DND-41 (cell line): ENCODE measurements around the gene AP2M1.

Experiments used
- ATAC-seq: fragments of 200-7000 bp; cut with Tn5 transposase; 3 replicates; pipeline ENCODE4 v1.9.1; 2021; ENCODE audit warnings: low read depth; ENCODE audit not compliant: insufficient read depth
- DNase-seq: peaks from one replicate; pipeline ENCODE4 v3.0.0-alpha.2; 2020
- H2AFZ ChIP-seq: 2 replicates; pipeline ENCODE4 v1.6.0; 2012; ENCODE audit warnings: low read depth, low read length
- H3K27ac ChIP-seq: 2 replicates; pipeline ENCODE4 v1.5.1; 2012; ENCODE audit warnings: low read length, inconsistent platforms
- H3K27me3 ChIP-seq: fragments of 200-600 bp; sonication (generic); 2 replicates; pipeline ENCODE4 v1.6.0; 2012; ENCODE audit warnings: low read length, mild to moderate bottlenecking, inconsistent platforms; ENCODE audit not compliant: insufficient read depth, poor library complexity
- H3K36me3 ChIP-seq: 2 replicates; pipeline ENCODE4 v1.5.1; 2012; ENCODE audit warnings: low read length, inconsistent platforms; ENCODE audit not compliant: insufficient read depth
- H3K4me1 ChIP-seq: 2 replicates; pipeline ENCODE4 v1.5.1; 2012; ENCODE audit warnings: mild to moderate bottlenecking, low read length; ENCODE audit not compliant: insufficient read depth
- H3K4me2 ChIP-seq: 2 replicates; pipeline ENCODE4 v1.6.0; 2012; ENCODE audit warnings: mild to moderate bottlenecking, moderate library complexity, low read length, inconsistent platforms; ENCODE audit not compliant: insufficient read depth
- H3K4me3 ChIP-seq, 2 experiments: fragments of 200-600 bp in 1 of 2; shearing (Covaris generic) in 1 of 2; 2 replicates each; pipeline ENCODE4 v1.5.1; 2012 to 2016; ENCODE audit warnings: inconsistent platforms in 2 of 2, low read length in 2 of 2, mild to moderate bottlenecking in 2 of 2, low read depth in 1 of 2, moderate library complexity in 1 of 2
- H3K79me2 ChIP-seq: 2 replicates; pipeline ENCODE4 v1.6.0; 2012; ENCODE audit warnings: low read length, inconsistent platforms; ENCODE audit not compliant: insufficient read depth
- H3K9ac ChIP-seq: 2 replicates; pipeline ENCODE4 v1.6.0; 2012; ENCODE audit warnings: low read depth, mild to moderate bottlenecking, inconsistent platforms, low read length, moderate library complexity
- H3K9me3 ChIP-seq: 2 replicates; pipeline ENCODE4 v1.5.1; 2012; ENCODE audit warnings: low read length, moderate library complexity, mild to moderate bottlenecking, inconsistent platforms; ENCODE audit not compliant: insufficient read depth, severe bottlenecking
- H4K20me1 ChIP-seq: 2 replicates; pipeline ENCODE4 v1.6.0; 2012; ENCODE audit warnings: low read length; ENCODE audit not compliant: insufficient read depth
- EZH2 ChIP-seq: IDR thresholded peaks from 3 replicates; pipeline ENCODE4 v1.6.1; 2012; ENCODE audit warnings: borderline replicate concordance, low read depth, mild to moderate bottlenecking, moderate library complexity, low read length, inconsistent platforms; ENCODE audit not compliant: severe bottlenecking
- TF ChIP-seq, protein P1 (sequence below): IDR thresholded peaks from 2 replicates; pipeline ENCODE4 v1.5.1; 2012; ENCODE audit warnings: borderline replicate concordance, low read length, moderate library complexity, mild to moderate bottlenecking; ENCODE audit not compliant: poor library complexity, severe bottlenecking; ENCODE audit errors: extremely low read depth

The AP2M1 gene

GRCh38 chr3:184175981-184176376, 1.3 kb downstream of the AP2M1 start:
- no peak for ATAC-seq
- H3K4me1 ChIP-seq = peaks cover 34% of the 10 kb centered on the region
- H4K20me1 ChIP-seq = peaks cover 7% of the 10 kb centered on the region
- no peak overlapping the region for H2AFZ ChIP-seq
- peaks cover 61% of the 10 kb centered on the region for H3K36me3 ChIP-seq
- H3K9ac ChIP-seq = peak overlapping the region; percentile 96
- peak overlapping the region; percentile 97 for H3K4me2 ChIP-seq
- peak overlapping the region; percentile 53 for H3K27ac ChIP-seq
- peak overlapping the region; percentile 93 to 98; a peak in 3 of 4 replicates for H3K4me3 ChIP-seq
- no peak for DNase-seq
- TF ChIP-seq, protein P1, sequence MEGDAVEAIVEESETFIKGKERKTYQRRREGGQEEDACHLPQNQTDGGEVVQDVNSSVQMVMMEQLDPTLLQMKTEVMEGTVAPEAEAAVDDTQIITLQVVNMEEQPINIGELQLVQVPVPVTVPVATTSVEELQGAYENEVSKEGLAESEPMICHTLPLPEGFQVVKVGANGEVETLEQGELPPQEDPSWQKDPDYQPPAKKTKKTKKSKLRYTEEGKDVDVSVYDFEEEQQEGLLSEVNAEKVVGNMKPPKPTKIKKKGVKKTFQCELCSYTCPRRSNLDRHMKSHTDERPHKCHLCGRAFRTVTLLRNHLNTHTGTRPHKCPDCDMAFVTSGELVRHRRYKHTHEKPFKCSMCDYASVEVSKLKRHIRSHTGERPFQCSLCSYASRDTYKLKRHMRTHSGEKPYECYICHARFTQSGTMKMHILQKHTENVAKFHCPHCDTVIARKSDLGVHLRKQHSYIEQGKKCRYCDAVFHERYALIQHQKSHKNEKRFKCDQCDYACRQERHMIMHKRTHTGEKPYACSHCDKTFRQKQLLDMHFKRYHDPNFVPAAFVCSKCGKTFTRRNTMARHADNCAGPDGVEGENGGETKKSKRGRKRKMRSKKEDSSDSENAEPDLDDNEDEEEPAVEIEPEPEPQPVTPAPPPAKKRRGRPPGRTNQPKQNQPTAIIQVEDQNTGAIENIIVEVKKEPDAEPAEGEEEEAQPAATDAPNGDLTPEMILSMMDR = no peak
- TF ChIP-seq EZH2 = no peak
- no peaks in the 10 kb centered on the region for H3K9me3 ChIP-seq
- H3K27me3 ChIP-seq = no peaks in the 10 kb centered on the region
- H3K79me2 ChIP-seq = peaks cover 45% of the 10 kb centered on the region

GRCh38 chr3:184176377-184177330, 2.0 kb downstream of the AP2M1 start:
- ATAC-seq (no peak), DNase-seq (peak; percentile 24)
- Histone ChIP-seq H3K9me3 (no peaks in the 10 kb centered on the region), H3K4me2 (peak overlapping the region; percentile 97), H3K27me3 (no peaks in the 10 kb centered on the region), H3K4me1 (peaks cover 34% of the 10 kb centered on the region), H3K27ac (peak overlapping the region; percentile 53), H2AFZ (no peak overlapping the region), H3K9ac (peak overlapping the region; percentile 96), H3K4me3 (peak overlapping the region; percentile 93 to 98; a peak in 3 of 4 replicates), H3K36me3 (peaks cover 61% of the 10 kb centered on the region), H4K20me1 (peaks cover 7% of the 10 kb centered on the region), H3K79me2 (peaks cover 45% of the 10 kb centered on the region)
- TF ChIP-seq EZH2 = no peak
- TF ChIP-seq, protein P1 = no peak

GRCh38 chr3:184177331-184177731, 2.7 kb downstream of the AP2M1 start:
- Histone ChIP-seq H3K27ac (peak overlapping the region; percentile 53), H3K4me1 (peaks cover 34% of the 10 kb centered on the region), H3K4me2 (peak overlapping the region; percentile 97; the same call in 1 of the 2 replicates), H3K9ac (peak overlapping the region; percentile 96; the same call in 1 of the 2 replicates), H3K27me3 (no peaks in the 10 kb centered on the region), H3K9me3 (no peaks in the 10 kb centered on the region), H3K4me3 (0 out of 4 replicates have a peak overlapping the region, but pooled peaks of 1 of the 2 experiments have one; percentile 98), H2AFZ (no peak overlapping the region), H4K20me1 (peaks cover 7% of the 10 kb centered on the region), H3K36me3 (peaks cover 64% of the 10 kb centered on the region), H3K79me2 (peaks cover 45% of the 10 kb centered on the region)
- no peak for ATAC-seq
- no peak for DNase-seq
- TF ChIP-seq, protein P1 = no peak
- TF ChIP-seq EZH2 = no peak
